HG03196 (cell line): Measurements from ENCODE around the gene HNRNPA1L2.
"Not testable (repeated sequence)": the region's sequence is repeated elsewhere in the genome, so short reads cannot be mapped to it uniquely, and the experiment has no call there.

Source experiments
- ATAC-seq: cut with Tn5 transposase; IDR thresholded peaks from one replicate; pipeline ENCODE4 v1.9.1; 2021; ENCODE audit not compliant: unreplicated experiment

HNRNPA1L2 gene

GRCh38 chr13:52644108-52644507, 1.9 kb downstream of the HNRNPA1L2 start:
- ATAC-seq = no peak

- no peak for ATAC-seq
Observed at GRCh38 chr13:52646967-52647366, 4.7 kb downstream of the HNRNPA1L2 start.

- ATAC-seq = no peak
Observed at GRCh38 chr13:52650731-52651130, 8.5 kb downstream of the HNRNPA1L2 start.

- peak; percentile 7 for ATAC-seq
Observed at GRCh38 chr13:52651897-52652195, 9.6 kb downstream of the HNRNPA1L2 start.

- ATAC-seq = peak; percentile 96
Observed at GRCh38 chr13:52652196-52652979, 10.2 kb downstream of the HNRNPA1L2 start, which contains the start of gene SUGT1. Gene SUGT1 (plus strand): TSS chr13:52652836. CDS start chr13:52652921, 85 bp downstream.

GRCh38 chr13:52652980-52653303, 10.7 kb downstream of the HNRNPA1L2 start:
- ATAC-seq = peak; percentile 30

- no peak for ATAC-seq
Observed at GRCh38 chr13:52659340-52659739, 17.1 kb downstream of the HNRNPA1L2 start.

GRCh38 chr13:52664272-52664671, 22.0 kb downstream of the HNRNPA1L2 start:
- ATAC-seq = no peak

- ATAC-seq = no peak
Observed at GRCh38 chr13:52665325-52665724, 23.1 kb downstream of the HNRNPA1L2 start.

GRCh38 chr13:52669677-52670076, 27.4 kb downstream of the HNRNPA1L2 start:
- ATAC-seq = no peak

GRCh38 chr13:52670726-52671125, 28.5 kb downstream of the HNRNPA1L2 start:
- ATAC-seq = no peak

GRCh38 chr13:52673465-52673864, 31.2 kb downstream of the HNRNPA1L2 start:
- no peak for ATAC-seq

GRCh38 chr13:52677823-52678222, 35.6 kb downstream of the HNRNPA1L2 start:
- ATAC-seq = no peak

GRCh38 chr13:52685806-52686205, 43.6 kb downstream of the HNRNPA1L2 start:
- ATAC-seq = not testable (repeated sequence)

GRCh38 chr13:52686376-52686775, 44.1 kb downstream of the HNRNPA1L2 start:
- ATAC-seq = no peak
